Activated naive CD8-positive, alpha-beta T cell treated with anti-CD3 and anti-CD28 coated beads, Interleukin-2, amount 50 U/mL, for 24 hours (primary cell): ENCODE measurements around the gene SHANK1.
A peak's percentile ranks its signal among the peaks of the same experiment; 100 is the strongest.

Experiments used
- ATAC-seq: fragments of 150-1000 bp; cut with Tn5 transposase; one replicate; pipeline ENCODE4 v1.10.0; 2021
- DNase-seq: peaks from one replicate; pipeline ENCODE4 v3.0.0; 2021
- H3K27ac Mint-ChIP-seq: one replicate; pipeline ENCODE4 v1.8.0; 2021; ENCODE audit warnings: mild to moderate bottlenecking, mixed read lengths
- H3K27me3 Mint-ChIP-seq: one replicate; pipeline ENCODE4 v1.8.0; 2021; ENCODE audit warnings: mixed read lengths
- H3K36me3 Mint-ChIP-seq: one replicate; pipeline ENCODE4 v1.8.0; 2021; ENCODE audit warnings: low read depth, mixed read lengths
- H3K4me1 Mint-ChIP-seq: one replicate; pipeline ENCODE4 v1.8.0; 2021; ENCODE audit warnings: mixed read lengths
- H3K4me3 Mint-ChIP-seq: one replicate; pipeline ENCODE4 v1.8.0; 2021; ENCODE audit warnings: mild to moderate bottlenecking, moderate library complexity, mixed read lengths
- H3K9me3 Mint-ChIP-seq: one replicate; pipeline ENCODE4 v1.8.0; 2021; ENCODE audit warnings: mixed read lengths

The SHANK1 gene

DNA sequence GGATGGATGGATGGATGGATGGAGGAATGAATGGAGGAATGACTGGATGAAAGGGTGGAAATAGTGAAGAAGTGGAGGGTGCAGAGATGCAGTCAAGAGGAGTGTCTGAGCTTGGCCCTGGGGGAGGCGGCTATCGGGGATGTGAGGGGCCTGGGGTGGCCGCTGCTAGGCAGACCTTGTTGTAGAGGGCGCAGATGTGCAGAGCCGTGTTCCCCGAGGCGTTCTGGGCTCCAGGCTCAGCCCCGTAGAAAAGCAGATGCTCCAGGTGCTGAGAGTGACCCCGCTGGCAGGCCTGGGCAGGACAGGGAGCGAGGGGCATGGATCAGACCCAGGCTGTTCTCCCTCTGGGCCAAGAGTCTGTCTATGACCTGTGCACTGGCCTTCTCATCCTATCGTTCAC, 8.4 kb downstream of the SHANK1 start:
- Mint-ChIP-seq H3K36me3 (no peaks in the 10 kb centered on the region), H3K27ac (no peak overlapping the region), H3K9me3 (no peaks in the 10 kb centered on the region), H3K4me3 (no peak overlapping the region), H3K27me3 (peaks cover 10% of the 10 kb centered on the region), H3K4me1 (peaks cover 20% of the 10 kb centered on the region)
- no peak for ATAC-seq
- DNase-seq = no peak

DNA sequence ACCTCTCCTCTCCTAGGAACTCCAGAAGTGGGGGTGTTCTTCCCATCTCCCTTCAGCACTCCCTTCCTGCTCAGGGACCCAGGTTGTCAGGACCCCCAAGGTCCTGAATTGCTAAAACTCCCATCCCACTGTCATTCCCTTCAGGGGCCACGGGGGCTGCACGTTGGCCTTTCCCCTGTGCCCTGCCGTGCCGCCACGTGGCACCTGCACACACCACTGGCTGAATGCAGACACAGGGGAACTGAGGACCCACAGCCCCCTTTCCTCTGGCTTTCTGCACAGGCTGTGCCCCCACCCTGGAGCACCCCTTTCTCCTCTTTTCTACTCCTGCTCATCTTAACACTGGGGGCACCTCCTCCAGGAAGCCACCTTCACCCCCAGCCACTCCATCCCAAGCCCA, 9.0 kb downstream of the SHANK1 start:
- H3K27me3 Mint-ChIP-seq = peaks cover 5% of the 10 kb centered on the region
- no peaks in the 10 kb centered on the region for H3K9me3 Mint-ChIP-seq
- ATAC-seq = no peak
- DNase-seq = no peak
- H3K4me3 Mint-ChIP-seq = no peak overlapping the region
- H3K4me1 Mint-ChIP-seq = peaks cover 20% of the 10 kb centered on the region
- H3K36me3 Mint-ChIP-seq = no peaks in the 10 kb centered on the region
- H3K27ac Mint-ChIP-seq = no peak overlapping the region

DNA sequence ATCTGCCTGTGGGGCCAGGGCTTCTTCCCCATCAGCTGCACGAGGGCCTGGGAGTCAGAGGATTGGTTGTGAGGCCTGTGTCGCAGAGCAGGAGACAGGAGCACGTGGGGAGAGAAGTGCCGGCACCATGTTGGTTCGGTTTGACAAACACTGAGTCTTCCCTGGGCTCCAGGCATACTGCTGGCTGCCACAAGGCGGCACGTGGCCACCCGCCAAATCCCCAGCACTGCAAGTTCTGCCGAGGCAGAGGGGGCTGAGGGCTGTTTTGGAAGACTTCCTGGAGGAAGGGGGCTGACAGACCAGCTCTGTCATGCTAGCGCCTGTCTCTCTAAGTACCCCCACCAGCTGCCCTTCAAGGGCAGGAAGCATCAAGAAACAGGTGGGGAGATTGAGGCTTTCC, 9.5 kb downstream of the SHANK1 start:
- no peaks in the 10 kb centered on the region for H3K9me3 Mint-ChIP-seq
- H3K4me3 Mint-ChIP-seq = no peak overlapping the region
- H3K36me3 Mint-ChIP-seq = no peaks in the 10 kb centered on the region
- peaks cover 10% of the 10 kb centered on the region for H3K27me3 Mint-ChIP-seq
- DNase-seq = no peak
- no peak for ATAC-seq
- no peak overlapping the region for H3K27ac Mint-ChIP-seq
- H3K4me1 Mint-ChIP-seq = peaks cover 21% of the 10 kb centered on the region

DNA sequence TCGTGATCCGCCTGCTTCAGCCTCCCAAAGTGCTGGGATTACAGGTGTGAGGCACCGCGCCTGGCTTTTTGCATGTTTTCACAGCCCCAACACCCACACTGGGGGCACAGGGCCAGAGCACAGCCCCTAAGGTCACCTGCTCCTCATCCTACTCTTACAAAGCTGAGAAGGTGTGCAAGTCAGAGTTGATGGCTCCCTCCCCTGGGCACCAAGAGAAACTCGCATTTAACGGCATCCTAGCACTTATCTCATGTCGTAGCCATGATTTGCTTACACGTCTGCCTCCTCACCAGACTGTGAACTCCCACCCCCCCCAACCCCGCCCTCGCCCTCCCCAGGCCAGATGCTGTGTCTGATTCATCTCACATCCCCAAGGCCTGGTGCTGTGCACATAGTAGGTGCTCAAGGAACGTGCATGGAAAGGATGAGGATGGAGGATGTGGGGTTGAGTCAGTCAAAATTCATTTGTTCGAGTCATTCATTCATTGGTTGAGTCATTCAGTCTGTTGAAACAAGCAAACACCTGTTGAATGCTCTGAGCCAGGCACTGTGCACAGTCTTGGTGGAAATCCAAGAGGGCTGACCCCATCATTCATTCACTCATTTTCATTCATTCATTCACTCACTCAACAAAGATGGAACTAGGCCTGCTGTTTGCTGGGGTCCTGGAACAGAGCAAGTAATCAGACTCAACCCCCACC, 11.3 kb downstream of the SHANK1 start:
- Mint-ChIP-seq H3K9me3 (no peaks in the 10 kb centered on the region), H3K27ac (no peak overlapping the region), H3K36me3 (no peaks in the 10 kb centered on the region), H3K27me3 (peaks cover 20% of the 10 kb centered on the region), H3K4me1 (peaks cover 13% of the 10 kb centered on the region), H3K4me3 (no peak overlapping the region)
- ATAC-seq (no peak), DNase-seq (no peak)

DNA sequence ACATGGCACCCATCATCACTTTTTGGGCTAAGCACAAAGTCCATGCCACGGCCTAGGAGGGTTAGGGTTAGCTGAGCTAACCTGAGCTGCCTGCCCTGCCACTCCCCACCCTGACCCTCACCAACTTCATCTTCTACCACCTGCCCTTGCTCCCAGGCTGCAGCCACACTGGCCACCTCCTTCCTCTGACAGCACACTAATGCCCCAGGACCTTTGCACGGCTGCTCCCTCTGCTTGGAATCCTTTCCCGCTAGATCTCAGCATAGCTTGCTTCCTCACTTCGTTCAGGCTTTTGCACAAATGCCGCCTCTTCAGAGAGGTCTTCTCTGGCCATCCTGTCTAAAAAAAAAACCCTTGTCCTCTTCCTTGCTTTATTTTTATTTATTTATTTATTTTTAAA, 13.2 kb downstream of the SHANK1 start:
- H3K9me3 Mint-ChIP-seq = no peaks in the 10 kb centered on the region
- H3K36me3 Mint-ChIP-seq = no peaks in the 10 kb centered on the region
- ATAC-seq (no peak), DNase-seq (no peak)
- peaks cover 25% of the 10 kb centered on the region for H3K27me3 Mint-ChIP-seq
- H3K27ac Mint-ChIP-seq = no peak overlapping the region
- H3K4me1 Mint-ChIP-seq = peaks cover 2% of the 10 kb centered on the region
- H3K4me3 Mint-ChIP-seq = no peak overlapping the region

DNA sequence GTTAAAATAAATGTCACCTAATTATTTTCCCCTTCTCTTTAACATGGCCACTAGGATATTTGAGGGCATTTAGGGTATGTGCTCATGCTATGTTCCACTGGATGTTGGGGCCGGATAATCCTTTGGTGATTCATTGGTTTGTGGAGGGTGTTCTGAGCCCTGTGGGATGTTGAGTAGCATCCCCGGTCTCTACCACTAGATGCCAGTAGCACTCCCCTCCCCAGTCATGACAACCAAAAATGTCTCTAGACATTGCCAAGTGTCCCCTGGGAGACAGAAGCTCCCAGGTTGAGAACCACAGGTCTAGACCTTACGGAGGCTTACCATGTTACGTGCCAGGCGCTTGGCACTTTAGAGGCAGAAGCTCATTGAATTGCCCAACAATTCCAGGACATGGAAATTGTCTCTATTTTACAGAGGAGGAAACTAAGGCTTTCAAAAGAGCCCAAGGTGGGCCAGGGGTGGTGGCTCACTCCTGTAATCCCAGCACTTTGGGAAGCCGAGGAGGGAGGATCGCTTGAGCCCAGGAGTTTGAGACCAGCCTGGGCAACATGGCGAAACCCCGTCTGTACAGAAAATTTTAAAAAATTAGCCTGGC, 14.1 kb downstream of the SHANK1 start:
- ATAC-seq (peak; percentile 81), DNase-seq (peak; percentile 44)
- H3K4me3 Mint-ChIP-seq = no peak overlapping the region
- peaks cover 27% of the 10 kb centered on the region for H3K27me3 Mint-ChIP-seq
- no peaks in the 10 kb centered on the region for H3K9me3 Mint-ChIP-seq
- no peak overlapping the region for H3K27ac Mint-ChIP-seq
- peaks cover 2% of the 10 kb centered on the region for H3K4me1 Mint-ChIP-seq
- H3K36me3 Mint-ChIP-seq = no peaks in the 10 kb centered on the region

DNA sequence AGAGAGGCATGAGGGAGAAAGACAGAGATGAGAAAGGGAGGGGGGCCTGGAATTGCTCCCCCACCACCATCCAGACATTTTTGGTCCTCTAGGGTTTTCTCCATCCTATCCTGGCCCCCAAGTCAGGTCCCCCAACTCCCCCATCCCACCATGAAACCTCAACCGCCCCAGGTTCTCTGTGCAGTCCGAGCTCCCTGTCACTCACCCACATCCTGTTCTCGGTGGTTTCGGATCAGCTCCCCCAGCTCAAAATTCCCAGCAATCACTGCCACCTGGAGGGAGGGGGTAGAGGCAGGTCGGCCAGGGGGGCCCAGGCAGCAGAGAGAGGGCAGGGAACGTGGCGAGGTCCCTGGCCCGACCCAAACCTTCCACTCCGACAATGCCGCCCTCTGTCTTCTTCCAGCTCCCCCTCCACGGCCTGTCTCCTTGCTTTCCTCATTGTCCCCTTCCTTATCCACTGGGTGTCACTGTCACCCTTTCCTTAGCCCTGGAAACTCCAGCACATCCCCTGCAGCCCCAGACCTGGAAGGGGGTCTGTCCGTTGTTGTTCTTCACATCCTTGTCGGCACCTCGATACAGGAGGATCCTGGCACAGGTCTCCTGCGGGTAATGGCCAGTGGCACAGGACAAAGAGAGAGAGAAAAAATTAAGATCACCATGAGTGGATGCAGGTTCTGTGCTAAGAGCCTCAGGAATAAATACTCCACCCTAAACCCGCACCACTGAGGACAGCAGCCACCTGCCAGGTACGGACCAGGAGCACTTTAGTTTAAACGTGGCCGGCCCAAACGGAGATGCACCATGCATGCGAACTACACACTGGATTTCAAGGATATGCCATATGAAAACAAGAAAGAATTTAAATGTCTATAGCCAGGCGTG, 15.4 kb downstream of the SHANK1 start:
- ATAC-seq (no peak), DNase-seq (no peak)
- Mint-ChIP-seq H3K4me1 (peaks cover 2% of the 10 kb centered on the region), H3K27ac (no peak overlapping the region), H3K4me3 (no peak overlapping the region), H3K9me3 (no peaks in the 10 kb centered on the region), H3K36me3 (no peaks in the 10 kb centered on the region), H3K27me3 (peaks cover 33% of the 10 kb centered on the region)

DNA sequence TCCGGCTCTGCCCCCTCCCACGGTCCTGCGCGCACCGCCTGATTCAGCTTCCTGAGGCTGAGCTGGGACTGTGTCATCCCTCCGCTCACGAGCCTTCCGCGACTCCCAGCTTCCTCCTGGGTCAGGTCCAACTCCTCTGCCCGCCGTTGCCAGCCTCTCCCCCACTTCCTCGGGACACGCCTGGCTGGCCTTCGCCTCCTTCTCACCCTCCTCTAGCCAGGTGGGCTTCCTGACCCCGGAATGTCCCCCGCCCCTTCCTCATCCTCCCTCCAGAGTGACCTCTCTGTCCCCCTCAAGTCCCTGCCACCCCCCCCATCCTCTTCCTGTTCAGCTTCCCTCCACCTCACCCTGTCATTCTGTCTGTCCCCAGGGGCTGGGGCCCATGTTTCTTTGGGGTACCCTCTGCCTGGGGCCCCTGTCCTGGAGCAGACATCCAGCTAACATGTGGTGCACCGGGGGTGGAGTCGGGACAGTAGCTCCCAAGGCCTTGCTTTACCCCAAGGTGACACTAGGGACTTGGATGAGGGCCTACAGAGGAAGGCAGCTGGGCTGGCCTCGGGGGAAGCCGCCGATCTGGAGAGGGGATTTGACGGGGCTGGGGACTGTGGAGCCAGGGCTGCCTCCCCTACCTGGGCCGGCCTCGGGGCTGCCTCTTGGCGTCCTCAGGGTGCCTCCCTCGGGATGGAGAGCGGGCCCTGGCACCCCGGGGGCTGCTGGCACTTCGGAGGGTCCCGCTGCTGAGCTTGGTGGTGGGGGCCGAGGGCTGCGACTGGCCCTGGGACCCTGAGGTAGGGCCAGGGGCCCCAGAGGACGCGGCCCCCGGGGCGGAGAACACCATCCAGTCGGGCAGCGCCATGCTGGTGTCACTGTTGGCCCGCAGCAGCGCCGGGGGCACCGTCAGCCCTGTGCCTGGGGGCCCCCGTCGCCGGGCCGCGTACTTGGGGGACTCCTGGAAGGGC, 16.5 kb downstream of the SHANK1 start:
- H3K4me1 Mint-ChIP-seq = peaks cover 2% of the 10 kb centered on the region
- no peaks in the 10 kb centered on the region for H3K36me3 Mint-ChIP-seq
- ATAC-seq (no peak), DNase-seq (no peak)
- H3K4me3 Mint-ChIP-seq = no peak overlapping the region
- H3K27me3 Mint-ChIP-seq = peaks cover 37% of the 10 kb centered on the region
- no peaks in the 10 kb centered on the region for H3K9me3 Mint-ChIP-seq
- H3K27ac Mint-ChIP-seq = no peak overlapping the region

DNA sequence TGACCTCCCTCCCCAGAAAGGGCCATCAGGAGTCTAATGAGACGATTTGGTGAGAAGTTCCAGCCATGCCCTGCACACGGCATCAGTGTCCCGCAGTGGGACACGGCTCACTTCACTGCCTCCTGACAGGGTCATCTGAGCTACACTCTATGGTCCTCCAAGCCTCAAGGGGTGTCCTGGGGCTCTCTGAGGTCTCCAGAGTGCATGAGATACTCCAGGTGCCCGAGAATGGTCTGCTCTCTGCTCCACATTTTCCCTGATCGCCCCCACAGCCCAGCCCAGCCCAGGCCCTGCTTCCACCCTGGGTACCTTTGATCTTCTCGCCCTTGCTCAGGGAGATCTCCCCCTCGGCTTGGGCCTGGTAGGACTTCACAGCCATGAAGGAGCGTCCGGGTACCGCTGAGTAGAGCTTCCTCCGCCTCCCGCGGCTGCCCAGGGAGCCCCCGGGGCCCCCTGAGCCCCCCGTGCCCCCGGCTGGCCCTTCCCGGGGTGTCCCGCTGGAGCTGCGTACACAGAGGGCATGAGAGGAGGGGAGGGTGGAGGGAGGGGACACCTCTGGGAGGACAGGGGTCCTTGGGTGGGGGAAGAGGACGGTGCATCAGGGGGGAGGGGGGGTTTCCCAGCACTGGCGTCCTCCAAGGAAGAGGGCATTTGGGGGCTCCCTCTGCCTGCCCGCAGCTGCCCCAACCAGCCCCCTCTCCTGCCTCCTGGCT, 17.3 kb downstream of the SHANK1 start:
- Mint-ChIP-seq H3K27me3 (peaks cover 42% of the 10 kb centered on the region), H3K36me3 (no peaks in the 10 kb centered on the region), H3K27ac (no peak overlapping the region), H3K9me3 (no peaks in the 10 kb centered on the region), H3K4me3 (no peak overlapping the region), H3K4me1 (peaks cover 2% of the 10 kb centered on the region)
- DNase-seq (no peak), ATAC-seq (no peak)

DNA sequence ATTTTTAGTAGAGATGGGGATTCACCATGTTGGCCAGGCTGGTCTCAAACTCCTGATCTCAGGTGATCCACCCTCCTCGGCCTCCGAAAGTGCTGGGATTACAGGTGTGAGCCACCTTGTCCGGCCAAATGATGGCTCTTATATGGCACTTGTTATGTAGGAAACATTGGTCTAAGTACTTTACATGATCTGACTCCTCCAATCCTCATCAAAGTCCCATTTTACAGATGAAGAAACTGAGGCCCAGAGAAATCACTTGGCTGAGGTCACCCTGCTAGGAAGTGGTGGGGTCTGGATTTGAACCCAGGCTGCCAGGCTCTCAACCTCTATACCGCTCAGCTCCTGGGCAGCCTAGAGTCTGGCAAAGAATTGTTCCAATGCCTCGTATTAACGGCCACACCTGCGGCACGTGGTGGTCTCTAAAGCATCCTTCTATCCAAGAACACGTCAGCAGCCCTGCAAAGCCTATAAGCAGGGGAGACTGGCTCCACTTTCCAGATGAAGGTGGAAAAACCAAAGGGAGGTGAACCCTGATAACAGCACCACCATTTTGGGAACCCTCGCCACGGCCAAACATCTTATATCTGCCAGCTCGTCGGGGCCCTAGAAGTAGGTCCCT, 18.1 kb downstream of the SHANK1 start:
- Mint-ChIP-seq H3K36me3 (no peaks in the 10 kb centered on the region), H3K4me1 (peaks cover 2% of the 10 kb centered on the region), H3K4me3 (no peak overlapping the region), H3K27ac (no peak overlapping the region), H3K27me3 (peaks cover 48% of the 10 kb centered on the region), H3K9me3 (no peaks in the 10 kb centered on the region)
- DNase-seq (no peak), ATAC-seq (no peak)

DNA sequence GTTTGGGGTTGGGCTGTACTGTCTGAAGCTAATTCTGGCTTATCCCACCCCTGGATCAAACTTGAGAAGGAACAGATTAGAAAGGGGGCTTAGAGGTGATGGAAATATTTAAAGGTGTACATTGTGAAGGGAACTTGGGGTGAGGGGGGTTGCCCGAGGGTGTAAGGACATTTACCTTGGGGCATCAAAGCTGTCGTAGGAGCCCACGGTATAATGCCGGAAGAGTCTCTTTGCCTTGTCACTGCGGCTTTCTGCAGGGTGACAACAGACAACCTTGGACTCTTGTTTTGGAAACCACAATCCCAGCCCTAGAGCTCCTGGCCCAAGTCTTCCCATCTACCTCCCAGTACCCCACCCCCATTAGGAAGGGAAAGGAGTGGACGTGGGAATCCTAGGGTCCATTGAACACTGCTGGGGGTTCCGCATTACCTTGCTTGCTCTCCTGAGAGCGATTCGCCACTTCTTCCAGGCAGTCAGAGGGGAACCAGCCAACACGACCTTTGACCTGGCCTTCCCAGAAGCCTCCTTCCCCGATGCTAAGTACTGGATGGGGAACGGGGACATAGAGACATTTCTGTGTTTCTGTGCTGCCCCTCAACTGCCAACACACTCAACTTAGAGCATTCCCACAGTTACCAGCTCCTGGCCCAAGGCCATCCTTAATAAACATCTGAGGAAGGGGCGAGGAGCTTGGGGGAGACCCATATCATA, 22.0 kb downstream of the SHANK1 start:
- Mint-ChIP-seq H3K36me3 (no peaks in the 10 kb centered on the region), H3K9me3 (no peaks in the 10 kb centered on the region), H3K27ac (no peak overlapping the region), H3K27me3 (peaks cover 48% of the 10 kb centered on the region), H3K4me1 (peaks cover 3% of the 10 kb centered on the region), H3K4me3 (no peak overlapping the region)
- no peak for ATAC-seq
- DNase-seq = no peak

DNA sequence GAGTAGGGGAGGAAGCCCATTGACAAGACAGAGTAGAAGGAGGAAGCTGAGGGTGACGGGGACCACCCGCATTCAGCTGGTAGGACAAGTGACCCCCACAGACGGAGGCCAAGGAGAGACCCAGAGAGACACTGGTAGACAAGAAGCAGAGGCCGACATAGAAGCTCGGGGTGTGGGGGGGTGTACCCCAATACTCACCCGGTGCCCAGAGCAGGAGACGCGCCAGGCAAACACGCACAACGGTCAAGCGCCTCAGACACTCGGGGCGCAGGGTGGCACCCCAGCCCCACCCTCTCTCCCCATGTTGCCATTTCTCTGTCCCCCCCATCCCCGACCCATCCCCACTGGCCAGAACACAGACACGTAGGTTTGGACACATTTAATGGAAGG, 23.5 kb downstream of the SHANK1 start:
- Mint-ChIP-seq H3K4me1 (peaks cover 3% of the 10 kb centered on the region), H3K4me3 (no peak overlapping the region), H3K9me3 (no peaks in the 10 kb centered on the region), H3K36me3 (no peaks in the 10 kb centered on the region), H3K27me3 (peaks cover 47% of the 10 kb centered on the region), H3K27ac (no peak overlapping the region)
- ATAC-seq (no peak), DNase-seq (no peak)
